SK-N-SH (cell line): ENCODE results near the gene KRT37. TPM values are rescaled to one million over a fixed set of nuclear protein-coding genes. Genes with fewer than 3 reads are reported as not detected.

Experiments
- CTCF ChIA-PET: fragments of 300-600, 350-600 bp; formaldehyde crosslinking; extraction: SDS; loops from one replicate; lab custom pipeline; 2021; lab: Yijun Ruan, JAX
- POLR2A ChIA-PET: fragments of 350-600 bp; sonication (Branson Sonifier 250); formaldehyde crosslinking; extraction: SDS; loops from one replicate; lab custom pipeline; 2020; ENCODE audit warnings: antibody characterized with exemption, inconsistent platforms; lab: Yijun Ruan, JAX
- DNase-seq: peaks from one replicate; pipeline ENCODE4 v3.0.0; 2012
- H2AFZ ChIP-seq: fragments of 200-600 bp; sonication (generic); 2 replicates; pipeline ENCODE4 v1.8.1; 2016; ENCODE audit warnings: antibody characterized with exemption, mild to moderate bottlenecking, low read depth
- H3F3A ChIP-seq: fragments of 200-600 bp; sonication (generic); replicated peaks from 2 replicates; pipeline ENCODE3; 2016; ENCODE audit warnings: antibody characterized with exemption, mild to moderate bottlenecking; ENCODE audit not compliant: insufficient read depth
- H3K27ac ChIP-seq, 2 experiments: fragments of 200-500 bp in 1 of 2; fragments of 200-600 bp in 1 of 2; sonication (Bioruptor generic) in 1 of 2; sonication (generic), shearing (Covaris generic) in 1 of 2; 2 replicates each; pipeline versions ENCODE4 v1.5.1 to v1.6.1; 2014 to 2016; ENCODE audit warnings: low read depth in 2 of 2, inconsistent platforms in 1 of 2, low read length in 1 of 2, mild to moderate bottlenecking in 1 of 2, mixed read lengths in 1 of 2
- H3K27me3 ChIP-seq: fragments of 200-600 bp; sonication (generic), shearing (Covaris generic); 2 replicates; pipeline ENCODE4 v1.6.1; 2016; ENCODE audit warnings: mixed run types; ENCODE audit not compliant: insufficient read depth
- H3K36me3 ChIP-seq, 2 experiments: fragments of 200-500 bp in 1 of 2; fragments of 200-600 bp in 1 of 2; sonication (Bioruptor generic) in 1 of 2; sonication (generic) in 1 of 2; replicated peaks in 1 of 2; 2 replicates each; pipeline versions ENCODE3 to v1.5.1; 2014 to 2016; ENCODE audit warnings: low read length in 1 of 2, mild to moderate bottlenecking in 1 of 2; ENCODE audit not compliant: insufficient read depth in 2 of 2, control insufficient read depth in 1 of 2
- H3K4me1 ChIP-seq, 2 experiments: fragments of 200-500 bp in 1 of 2; fragments of 200-600 bp in 1 of 2; sonication (Bioruptor generic) in 1 of 2; sonication (generic), shearing (Covaris generic) in 1 of 2; 2 replicates each; pipeline versions ENCODE4 v1.5.1 to v1.6.1; 2014 to 2016; ENCODE audit warnings: low read depth in 1 of 2, low read length in 1 of 2, mixed run types in 1 of 2; ENCODE audit not compliant: insufficient read depth in 2 of 2, control insufficient read depth in 1 of 2
- H3K4me2 ChIP-seq: fragments of 200-600 bp; sonication (generic), shearing (Covaris generic); 2 replicates; pipeline ENCODE4 v1.6.1; 2017; ENCODE audit warnings: mixed run types
- H3K4me3 ChIP-seq, 2 experiments: fragments of 200-500 bp in 1 of 2; fragments of 200-600 bp in 1 of 2; sonication (Bioruptor generic) in 1 of 2; sonication (generic), shearing (Covaris generic) in 1 of 2; 2 replicates each; pipeline versions ENCODE4 v1.5.1 to v1.8.1; 2014 to 2016; ENCODE audit warnings: low read depth in 2 of 2, inconsistent platforms in 1 of 2, low read length in 1 of 2, mild to moderate bottlenecking in 1 of 2, mixed read lengths in 1 of 2, moderate library complexity in 1 of 2
- H3K79me2 ChIP-seq: fragments of 200-600 bp; sonication (generic); 2 replicates; pipeline ENCODE4 v1.8.1; 2017; ENCODE audit warnings: mild to moderate bottlenecking; ENCODE audit not compliant: insufficient read depth
- H3K9ac ChIP-seq: fragments of 200-600 bp; sonication (generic); 2 replicates; pipeline ENCODE4 v1.6.1; 2017; ENCODE audit warnings: mixed run types
- H3K9me2 ChIP-seq: fragments of 200-600 bp; sonication (generic); 2 replicates; pipeline ENCODE4 v1.6.1; 2017; ENCODE audit warnings: mixed run types
- H3K9me3 ChIP-seq: fragments of 200-600 bp; sonication (generic); 2 replicates; pipeline ENCODE4 v1.6.1; 2017; ENCODE audit warnings: mixed run types, mild to moderate bottlenecking, moderate library complexity
- H4K20me1 ChIP-seq: fragments of 200-600 bp; sonication (generic); 2 replicates; pipeline ENCODE4 v1.6.1; 2017; ENCODE audit warnings: mild to moderate bottlenecking, mixed run types; ENCODE audit not compliant: insufficient read depth
- CTCF ChIP-seq: fragments of 200-600 bp; sonication (generic); IDR thresholded peaks from 2 replicates; pipeline ENCODE4 v1.6.1; 2017; ENCODE audit warnings: antibody characterized with exemption, mild to moderate bottlenecking, moderate library complexity
- EP300 ChIP-seq, 2 experiments: IDR thresholded peaks; 2 replicates each; pipeline versions ENCODE4 v1.4.0 to v1.6.1; 2012; ENCODE audit warnings: borderline replicate concordance in 1 of 2, low read depth in 1 of 2, low read length in 1 of 2
- FOXM1 ChIP-seq: IDR thresholded peaks from 2 replicates; pipeline ENCODE4 v1.4.0; 2012; ENCODE audit warnings: low read depth, mild to moderate bottlenecking
- GATA2 ChIP-seq: sonication (generic); formaldehyde crosslinking; IDR thresholded peaks from 2 replicates; pipeline ENCODE4 v1.5.0; 2020; ENCODE audit warnings: mild to moderate bottlenecking, missing genetic modification reagents
- JUND ChIP-seq: IDR thresholded peaks from 2 replicates; pipeline ENCODE4 v1.4.0; 2012
- NRF1 ChIP-seq: IDR thresholded peaks from 2 replicates; pipeline ENCODE4 v1.6.1; 2012; ENCODE audit warnings: low read depth, mild to moderate bottlenecking, low read length
- RAD21 ChIP-seq: IDR thresholded peaks from 2 replicates; pipeline ENCODE4 v1.6.1; 2012; ENCODE audit warnings: mild to moderate bottlenecking, low read length
- RCOR1 ChIP-seq: fragments of 150-350 bp; IDR thresholded peaks from 2 replicates; pipeline ENCODE4 v1.6.1; 2017; ENCODE audit warnings: antibody characterized with exemption, low read length
- REST ChIP-seq: IDR thresholded peaks from 2 replicates; pipeline ENCODE4 v1.6.1; 2012; ENCODE audit warnings: mild to moderate bottlenecking, low read depth, low read length, moderate library complexity
- USF1 ChIP-seq: IDR thresholded peaks from 2 replicates; pipeline ENCODE4 v1.4.0; 2012; ENCODE audit warnings: low read depth, borderline replicate concordance
- USF2 ChIP-seq: fragments of 150-350 bp; IDR thresholded peaks from 2 replicates; pipeline ENCODE4 v1.6.1; 2017; ENCODE audit warnings: antibody characterized with exemption, low read length, low read depth, borderline replicate concordance
- WGBS: methylation state at CpG from one replicate; pipeline ENCODE4 v1.1.6; 2017; ENCODE audit warnings: low lambda C conversion rate; 5-methylcytosine and 5-hydroxymethylcytosine counted together
- polyA plus RNA-seq, 3 experiments: library from polyadenylated mRNA; depleted of rRNA; stranded (reverse); fragments of >200 nt; gene quantifications; 2 replicates each; pipeline ENCODE4 v1.2.3, GENCODE V29; 2012

Gene KRT37
- polyA plus RNA-seq, 1 of the 3 experiments (the other 2 are of a cell fraction): not detected

GRCh38 chr17:41415411-41415810 is 9.0 kb downstream of the KRT37 start (continued):
- TF ChIP-seq USF2 (no peak), USF1 (no peak), JUND (no peak)

- ChIA-PET CTCF (no interaction called here), POLR2A (no interaction called here)
- TF ChIP-seq CTCF: no peak
- TF ChIP-seq GATA2 (CRISPR knock-in tag): no peak
- TF ChIP-seq REST: no peak
- no peak for TF ChIP-seq FOXM1
- no peak for TF ChIP-seq RAD21
- no peak for TF ChIP-seq USF2
- no peak for TF ChIP-seq EP300 (IDR thresholded peaks at IDR 0.05; ENCODE audit: borderline replicate concordance in 1 of 2, low read depth in 1 of 2, low read length in 1 of 2)
- no peak for TF ChIP-seq RCOR1
- TF ChIP-seq NRF1: no peak
- no peak overlapping the region for H2AFZ ChIP-seq
- H3K36me3 ChIP-seq: no peaks in the 10 kb centered on the region
- H3K9ac ChIP-seq: no peak overlapping the region
- DNase-seq: no peak
- H3K4me2 ChIP-seq: no peak overlapping the region
- H3K27ac ChIP-seq: no peak overlapping the region
- H4K20me1 ChIP-seq: no peaks in the 10 kb centered on the region
- no peaks in the 10 kb centered on the region for H3K79me2 ChIP-seq
- WGBS: 75% methylated on average over 2 of the region's 2 CpGs
- no peak overlapping the region for H3K4me3 ChIP-seq
- no peaks in the 10 kb centered on the region for H3F3A ChIP-seq
- no peaks in the 10 kb centered on the region for H3K27me3 ChIP-seq
- H3K9me2 ChIP-seq: no peaks in the 10 kb centered on the region
- H3K4me1 ChIP-seq: peaks cover 0 to 25% of the 10 kb centered on the region in 2 experiments; a peak in 2 of 4 replicates
- no peaks in the 10 kb centered on the region for H3K9me3 ChIP-seq
Observed at GRCh38 chr17:41413982-41414381, 10.4 kb downstream of the KRT37 start.
